Glomerular visceral epithelial cell (primary cell): ENCODE data around the gene OSMR.
A peak's percentile ranks its signal among the peaks of the same experiment; 100 is the strongest.

Experiments
- DNase-seq: peaks from one replicate; pipeline ENCODE4 v3.0.0-alpha.2; 2016; ENCODE audit errors: extremely low spot score

The OSMR gene

DNA sequence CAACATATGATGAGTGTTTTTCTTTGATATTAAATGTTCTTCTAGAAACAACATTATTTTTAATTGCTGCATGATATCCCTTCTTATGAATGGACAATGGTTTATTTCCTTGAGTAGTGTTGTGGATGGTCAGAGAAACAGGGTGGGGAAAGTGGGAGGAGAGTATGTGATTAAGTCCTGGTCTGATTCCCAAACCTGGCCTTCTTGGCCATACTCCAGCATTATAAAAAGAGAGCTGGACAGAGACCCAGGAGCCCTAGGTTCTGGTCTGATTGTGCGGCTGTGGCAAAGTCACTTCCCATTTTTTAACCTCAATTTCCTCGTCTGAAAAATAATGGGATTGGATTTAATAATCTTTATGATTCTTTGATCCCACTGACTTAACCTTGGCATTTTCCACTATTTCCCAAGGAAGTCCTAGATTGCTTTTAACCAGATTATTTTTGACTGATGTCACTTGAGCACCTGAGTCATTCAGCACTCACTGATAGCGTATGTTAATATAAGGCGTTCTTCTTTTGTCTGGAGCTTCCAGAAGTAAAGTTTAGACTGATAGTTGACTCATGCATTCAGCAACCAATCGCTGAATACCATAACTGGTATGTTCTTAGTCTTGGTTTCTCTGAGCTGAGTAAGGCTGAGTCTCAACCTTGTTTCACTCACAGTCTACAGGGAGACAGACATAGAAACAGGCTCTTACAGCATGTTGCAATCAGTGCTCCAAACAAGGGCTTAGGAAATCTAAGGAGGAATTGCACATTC is 26.2 kb downstream of the OSMR start:
- DNase-seq, result peak; percentile 95

DNA sequence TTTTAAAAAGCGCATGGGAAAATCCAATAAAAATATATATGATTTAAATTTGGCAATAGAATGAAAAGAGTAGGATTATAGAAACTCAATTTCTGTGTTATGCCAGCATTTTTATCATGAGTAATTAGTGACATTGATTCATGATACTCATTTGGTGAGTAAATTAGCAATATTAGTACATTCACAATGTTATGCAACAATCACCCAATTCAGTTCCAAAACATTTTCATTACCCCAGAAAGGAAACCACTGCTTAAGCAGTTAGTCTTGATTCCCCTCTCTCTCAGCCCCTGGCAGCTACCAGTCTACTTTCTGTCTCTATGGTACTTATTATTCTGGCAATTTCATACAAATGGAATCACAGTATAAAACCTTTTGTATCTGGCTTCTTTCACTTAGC is 27.0 kb downstream of the OSMR start:
- DNase-seq, result no peak

DNA sequence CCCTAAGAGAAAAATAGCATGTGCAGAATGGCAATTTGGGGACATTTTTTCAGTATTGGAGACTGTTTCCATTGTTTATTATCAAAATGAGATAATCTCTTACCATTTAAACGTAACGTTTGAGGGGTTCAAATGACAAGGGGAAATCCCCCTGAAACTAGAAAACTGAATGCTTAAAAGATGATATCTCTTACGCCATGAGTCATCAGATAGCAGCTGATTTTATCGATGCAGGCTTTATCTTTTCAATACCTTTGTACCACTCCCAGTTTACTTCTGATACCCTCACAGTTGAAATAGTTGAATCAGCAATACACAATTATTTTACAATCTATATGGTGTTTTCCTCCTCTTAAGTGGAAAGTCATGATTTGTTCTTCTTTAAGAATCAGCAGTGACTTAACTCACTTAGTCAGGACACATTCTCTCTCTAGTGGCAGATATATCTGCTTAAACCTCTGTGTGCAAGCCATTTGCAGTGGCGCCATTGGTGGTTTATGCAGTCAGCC is 29.2 kb downstream of the OSMR start:
- DNase-seq, result no peak

DNA sequence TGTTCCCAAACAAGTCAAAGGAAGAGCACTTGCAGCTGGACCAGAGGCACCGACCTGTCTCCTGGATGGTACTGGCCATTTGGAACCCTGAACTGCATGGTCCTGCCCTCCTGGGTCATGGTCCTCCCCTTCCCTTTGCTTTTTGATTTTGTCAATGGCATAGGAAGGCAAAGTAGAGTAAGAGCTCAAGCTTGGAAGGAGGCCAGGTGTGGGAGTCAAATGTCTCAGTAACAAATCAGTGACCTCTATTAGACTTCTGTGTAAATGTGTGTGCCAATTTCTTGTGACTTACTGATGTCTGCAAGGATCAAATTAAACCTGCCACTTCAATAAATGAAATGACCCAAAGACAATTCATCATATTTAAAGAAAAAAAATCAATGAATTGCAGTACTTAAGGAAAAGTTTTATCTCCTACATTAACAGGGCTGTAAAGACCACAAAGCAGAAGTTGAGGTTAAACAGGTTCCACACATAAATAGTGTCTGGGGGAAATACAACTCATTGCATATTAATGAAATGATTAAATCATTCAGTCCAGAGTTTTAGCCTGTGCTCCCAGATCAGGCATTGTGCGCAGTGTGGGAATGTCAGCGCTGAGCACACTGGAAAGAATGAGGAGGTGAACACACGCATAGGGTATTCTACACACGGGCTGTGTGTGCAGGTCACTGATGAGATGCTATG is 32.7 kb downstream of the OSMR start:
- DNase-seq, result no peak

DNA sequence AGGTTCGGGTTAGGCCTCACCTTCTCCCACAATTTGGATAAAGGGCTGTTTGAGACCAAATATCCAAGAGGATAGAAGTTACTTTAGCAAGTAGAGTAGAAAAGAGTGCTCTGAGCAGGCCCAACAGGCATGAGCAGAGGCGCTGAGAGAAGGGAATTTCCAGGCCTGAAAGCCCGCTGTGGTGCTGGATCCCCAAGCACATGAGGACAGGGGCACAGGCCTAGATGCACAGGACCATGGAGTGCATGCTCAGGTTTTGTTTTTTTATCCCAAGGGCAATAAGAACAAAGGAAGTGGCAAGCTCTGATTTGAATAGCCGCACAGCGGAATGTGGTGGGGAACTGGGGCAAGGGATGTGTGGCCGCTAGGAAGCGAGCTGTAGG is 33.3 kb downstream of the OSMR start:
- DNase-seq, result no peak

DNA sequence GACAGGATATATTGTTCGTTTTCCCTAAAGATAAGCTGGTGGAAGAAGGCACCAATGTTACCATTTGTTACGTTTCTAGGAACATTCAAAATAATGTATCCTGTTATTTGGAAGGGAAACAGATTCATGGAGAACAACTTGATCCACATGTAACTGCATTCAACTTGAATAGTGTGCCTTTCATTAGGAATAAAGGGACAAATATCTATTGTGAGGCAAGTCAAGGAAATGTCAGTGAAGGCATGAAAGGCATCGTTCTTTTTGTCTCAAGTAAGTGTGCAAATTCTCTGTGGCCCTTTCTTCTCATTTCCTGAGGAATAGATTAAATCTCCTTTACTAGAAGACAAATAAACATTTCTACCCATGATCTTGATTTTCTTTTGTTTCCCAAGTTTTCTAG is 38.0 kb downstream of the OSMR start:
- no peak for DNase-seq

DNA sequence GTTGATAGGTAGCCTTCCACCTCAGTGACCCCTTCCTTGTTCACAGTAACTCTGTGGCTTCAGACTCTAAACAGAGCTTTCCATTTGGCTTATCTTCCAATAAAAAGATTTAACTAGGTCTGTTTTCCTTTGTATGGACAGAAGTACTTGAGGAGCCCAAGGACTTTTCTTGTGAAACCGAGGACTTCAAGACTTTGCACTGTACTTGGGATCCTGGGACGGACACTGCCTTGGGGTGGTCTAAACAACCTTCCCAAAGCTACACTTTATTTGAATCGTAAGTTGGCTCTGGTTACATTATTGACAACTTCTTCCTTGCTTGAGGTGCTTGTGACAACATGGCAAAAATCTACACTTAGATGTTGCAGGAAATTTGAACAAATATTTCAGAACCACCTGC is 39.4 kb downstream of the OSMR start:
- DNase-seq, result no peak

DNA sequence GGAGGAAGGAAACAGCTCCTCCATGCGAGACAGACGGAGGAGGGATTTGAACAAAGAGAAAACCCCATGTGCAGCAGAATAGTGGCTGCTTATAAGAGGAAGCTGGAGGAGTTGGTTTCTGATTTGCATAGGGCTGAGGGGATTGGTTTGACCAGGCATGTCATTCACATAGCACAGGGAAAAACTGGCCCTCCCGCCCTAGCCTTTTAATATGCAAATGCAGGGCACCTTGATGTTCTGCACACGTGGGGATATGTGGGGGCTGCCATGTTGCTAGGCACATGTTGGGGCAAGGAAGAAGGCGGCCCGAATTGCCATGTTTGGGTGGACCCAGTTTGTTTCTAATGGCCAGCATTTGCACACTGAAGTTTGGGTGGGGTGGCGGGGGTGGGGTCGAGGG is 42.2 kb downstream of the OSMR start:
- no peak for DNase-seq

DNA sequence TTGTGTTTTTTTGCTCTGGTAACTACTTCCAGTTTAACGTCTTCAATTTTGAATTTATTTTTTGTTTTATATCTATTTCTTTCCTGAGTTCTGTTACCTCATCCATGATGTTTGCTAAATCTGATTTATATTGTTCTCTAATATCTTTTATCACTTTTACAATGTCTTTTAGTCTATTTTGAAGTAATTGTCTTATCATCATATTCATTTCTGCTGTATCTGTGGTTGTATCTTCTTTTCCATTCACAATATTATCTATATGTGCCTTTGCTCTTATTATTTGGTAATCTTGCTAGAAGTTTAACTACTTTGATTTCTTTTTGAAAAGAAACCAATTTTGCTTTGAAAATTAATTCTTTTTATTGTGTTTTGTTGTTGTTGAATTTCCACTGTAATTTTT is 43.6 kb downstream of the OSMR start:
- DNase-seq, result no peak

DNA sequence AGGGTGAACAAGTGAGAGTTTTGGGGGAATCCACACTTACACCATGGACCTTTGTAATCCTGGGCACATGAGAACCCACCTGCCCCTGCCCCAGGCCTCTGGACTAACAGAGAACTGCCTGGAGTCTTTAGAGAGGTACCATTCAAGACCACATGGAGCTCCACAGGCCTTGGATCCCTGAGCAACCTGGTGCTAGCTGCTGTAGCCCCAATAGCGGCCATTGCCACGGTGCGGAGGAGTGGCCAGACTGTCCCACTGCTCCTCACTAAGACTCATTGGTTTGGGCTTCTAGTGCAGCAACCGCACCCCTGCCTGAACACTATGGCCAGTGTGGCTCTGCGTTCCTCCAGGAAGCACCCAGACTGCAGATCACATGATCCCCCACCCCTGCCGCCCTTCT is 45.8 kb downstream of the OSMR start:
- DNase-seq, result no peak

DNA sequence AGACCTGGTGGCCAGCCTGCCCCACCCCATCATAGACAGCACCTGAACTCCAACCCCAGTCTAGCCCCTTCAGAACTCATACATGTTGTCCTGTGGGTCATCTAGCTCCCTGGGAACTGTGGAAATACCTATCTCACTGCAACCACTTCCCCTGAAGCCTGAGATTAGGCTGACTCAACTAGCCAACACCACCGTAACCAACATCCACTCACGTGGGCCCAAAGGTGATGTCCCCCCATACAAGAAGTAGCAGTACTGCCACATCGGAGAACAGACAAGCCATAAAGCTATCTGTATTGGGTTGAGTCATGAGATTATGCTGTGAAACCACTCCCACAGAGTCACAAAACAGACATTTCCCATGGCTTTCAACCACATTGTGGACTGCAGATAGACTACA is 46.6 kb downstream of the OSMR start:
- no peak for DNase-seq

DNA sequence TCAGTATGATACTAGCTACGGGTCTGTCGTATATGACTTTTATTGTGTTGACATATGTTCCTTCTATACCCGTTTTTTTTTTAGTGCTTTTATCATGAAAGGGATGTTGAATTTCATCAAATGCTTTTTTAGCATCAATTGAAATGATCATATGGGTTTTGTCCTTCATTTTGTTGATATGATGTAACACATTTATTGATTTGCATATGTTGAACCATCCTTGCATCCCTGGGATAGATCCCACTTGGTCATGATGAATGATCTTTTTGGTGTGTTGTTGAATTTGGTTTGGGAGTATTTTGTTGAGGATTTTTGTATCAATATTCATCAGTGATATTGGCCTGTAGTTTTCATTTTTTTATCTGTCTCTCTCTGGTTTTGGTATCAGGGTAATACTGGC is 50.9 kb downstream of the OSMR start:
- no peak for DNase-seq

DNA sequence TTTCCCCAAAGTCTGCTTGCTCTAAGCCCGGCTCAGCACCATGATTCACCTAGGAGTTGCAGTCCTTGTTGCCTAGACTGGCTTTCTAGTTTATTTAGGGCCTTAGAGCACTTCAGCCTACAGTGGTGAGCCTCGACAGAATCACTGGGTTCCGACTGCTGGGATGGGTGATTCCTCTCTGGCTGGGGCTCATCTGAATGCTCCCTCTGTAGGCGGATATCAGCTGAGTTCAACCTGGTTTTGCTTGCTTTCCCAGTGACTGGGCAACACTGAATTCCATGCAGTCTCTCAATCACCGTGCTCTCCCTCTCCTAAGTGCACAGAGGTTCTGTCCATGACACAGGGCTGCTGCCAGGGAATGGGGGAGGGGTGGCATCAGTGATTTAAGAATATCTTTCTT is 54.1 kb downstream of the OSMR start:
- DNase-seq, result no peak

DNA sequence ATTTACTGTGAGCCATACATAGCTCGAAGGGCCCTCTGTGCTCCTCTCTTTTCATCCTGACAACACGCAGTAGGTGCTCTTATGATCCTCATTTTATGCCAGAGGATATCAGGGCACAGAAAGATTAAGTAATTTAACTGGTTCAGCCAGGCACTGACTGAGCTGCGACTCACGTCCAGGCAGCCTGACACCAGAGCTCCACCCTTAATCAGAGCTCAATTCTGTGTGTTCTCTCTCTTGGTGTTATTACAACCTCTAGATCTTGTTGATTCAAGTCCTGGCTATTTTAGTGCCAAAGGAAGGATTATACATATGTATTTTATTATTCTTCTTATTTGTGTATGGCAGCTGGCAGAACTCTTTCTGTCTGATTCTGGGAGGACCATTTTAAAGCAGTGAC is 59.7 kb downstream of the OSMR start:
- no peak for DNase-seq

DNA sequence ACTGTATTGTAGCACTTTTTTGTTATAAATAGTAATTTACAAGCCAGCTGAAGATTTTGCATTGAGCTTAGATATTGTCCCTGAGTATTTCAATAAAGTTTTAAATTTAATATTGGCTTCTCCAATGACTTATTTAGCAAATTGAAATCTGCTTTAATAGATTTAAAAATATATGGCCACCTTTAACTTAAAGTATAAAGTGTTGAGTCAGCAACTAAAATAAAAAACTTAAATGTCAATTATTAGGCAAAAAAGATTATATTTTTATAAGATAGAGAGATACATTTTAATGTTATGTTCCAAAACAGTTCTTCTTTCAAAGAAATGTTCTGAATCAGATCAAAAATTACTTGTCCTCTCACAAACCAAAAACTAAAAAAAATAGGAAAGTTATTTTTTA is 60.7 kb downstream of the OSMR start:
- no peak for DNase-seq

DNA sequence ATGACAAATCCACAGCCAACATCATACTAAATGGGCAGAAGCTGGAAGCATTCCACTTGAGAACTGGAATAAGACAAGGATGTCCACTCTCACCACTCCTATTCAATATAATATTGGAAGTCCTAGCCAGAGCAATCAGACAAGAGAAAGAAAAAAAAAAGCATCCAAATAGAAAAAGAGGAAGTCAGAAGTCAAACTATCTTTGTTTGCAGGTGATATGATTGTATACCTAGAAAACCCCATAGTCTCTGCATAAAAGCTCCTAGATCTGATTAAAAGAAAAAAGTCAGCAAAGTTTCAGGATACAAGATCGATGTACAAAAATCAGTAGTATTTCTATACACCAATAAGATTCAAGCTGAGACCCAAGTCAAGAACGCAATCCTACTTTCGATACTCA is 66.1 kb downstream of the OSMR start:
- DNase-seq, result no peak

DNA sequence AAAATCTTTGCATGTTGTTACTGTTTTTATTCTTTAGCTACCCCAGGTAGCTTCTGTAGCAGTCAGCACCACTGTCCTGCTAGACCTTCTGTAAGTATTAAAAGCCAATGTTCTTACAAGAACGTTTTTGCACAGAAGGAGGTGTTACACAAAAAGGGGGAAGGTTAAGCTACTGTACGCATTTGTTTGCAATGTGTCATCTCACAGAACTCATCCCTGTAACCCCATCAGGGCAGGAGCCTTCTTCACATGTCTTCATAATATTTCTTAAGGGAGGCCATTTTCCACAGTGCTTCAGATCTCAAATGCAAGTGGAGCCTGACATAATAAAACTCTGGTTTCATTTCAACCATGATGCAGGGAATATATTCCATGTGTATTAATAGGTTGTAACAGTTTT is 67.9 kb downstream of the OSMR start:
- no peak for DNase-seq

DNA sequence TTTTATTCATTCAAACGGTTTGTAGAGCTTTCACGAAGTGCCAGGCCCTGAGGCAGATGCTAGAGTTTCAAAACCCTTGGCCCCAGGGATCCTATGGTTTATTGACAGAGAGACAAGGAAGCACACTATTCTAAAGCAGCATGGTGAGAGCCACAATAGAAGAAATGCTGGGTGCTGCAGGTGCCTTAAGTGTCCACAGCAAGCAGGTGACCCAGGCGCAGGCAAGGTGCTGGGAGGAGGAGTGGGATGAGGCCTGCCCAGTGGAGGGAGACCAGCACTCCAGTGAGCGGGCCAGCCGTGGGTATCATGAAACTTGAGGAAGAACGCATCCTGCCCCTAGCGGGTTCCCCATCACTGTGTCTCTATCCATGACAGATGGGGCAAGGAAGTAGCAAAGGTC is 71.0 kb downstream of the OSMR start:
- DNase-seq, result no peak

DNA sequence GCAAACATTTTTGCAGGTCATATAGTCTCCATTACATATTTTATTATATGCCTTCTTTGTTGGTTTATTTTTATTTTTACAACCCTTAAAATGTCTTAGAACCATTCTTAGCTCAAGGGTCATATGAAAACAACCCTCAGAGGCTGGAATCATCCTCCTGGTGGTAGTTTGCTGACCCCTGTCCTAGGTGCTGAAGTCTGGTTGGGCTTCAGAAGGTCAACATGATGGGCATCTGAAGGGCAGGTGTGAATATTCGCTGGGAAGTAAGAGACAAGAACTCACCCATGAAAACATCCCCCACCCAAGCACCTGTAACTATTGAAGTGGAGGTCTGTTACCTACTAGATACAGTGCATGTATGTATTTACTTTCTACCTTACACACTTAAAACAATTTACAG is 75.4 kb downstream of the OSMR start:
- DNase-seq, result no peak

DNA sequence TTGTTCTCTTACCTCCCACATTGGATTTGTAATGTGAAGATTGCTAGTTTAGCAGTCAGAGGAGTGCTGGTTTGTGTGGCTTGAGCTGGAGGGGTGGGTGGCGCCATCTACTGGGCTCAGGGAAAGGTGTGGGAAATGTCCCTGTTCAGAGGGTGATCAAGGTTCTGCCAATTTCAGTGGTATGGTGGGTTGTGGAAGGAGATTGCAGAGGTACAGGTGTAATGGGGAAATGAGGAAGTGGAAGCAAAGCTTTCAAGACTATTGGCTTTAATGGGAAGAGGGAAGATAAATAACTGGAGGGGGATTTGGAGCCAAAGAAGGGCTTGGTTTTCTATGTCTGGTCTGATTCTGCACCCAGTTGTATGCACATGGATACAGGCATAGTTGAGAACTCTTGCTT is 76.4 kb downstream of the OSMR start:
- DNase-seq, result peak; percentile 71

DNA sequence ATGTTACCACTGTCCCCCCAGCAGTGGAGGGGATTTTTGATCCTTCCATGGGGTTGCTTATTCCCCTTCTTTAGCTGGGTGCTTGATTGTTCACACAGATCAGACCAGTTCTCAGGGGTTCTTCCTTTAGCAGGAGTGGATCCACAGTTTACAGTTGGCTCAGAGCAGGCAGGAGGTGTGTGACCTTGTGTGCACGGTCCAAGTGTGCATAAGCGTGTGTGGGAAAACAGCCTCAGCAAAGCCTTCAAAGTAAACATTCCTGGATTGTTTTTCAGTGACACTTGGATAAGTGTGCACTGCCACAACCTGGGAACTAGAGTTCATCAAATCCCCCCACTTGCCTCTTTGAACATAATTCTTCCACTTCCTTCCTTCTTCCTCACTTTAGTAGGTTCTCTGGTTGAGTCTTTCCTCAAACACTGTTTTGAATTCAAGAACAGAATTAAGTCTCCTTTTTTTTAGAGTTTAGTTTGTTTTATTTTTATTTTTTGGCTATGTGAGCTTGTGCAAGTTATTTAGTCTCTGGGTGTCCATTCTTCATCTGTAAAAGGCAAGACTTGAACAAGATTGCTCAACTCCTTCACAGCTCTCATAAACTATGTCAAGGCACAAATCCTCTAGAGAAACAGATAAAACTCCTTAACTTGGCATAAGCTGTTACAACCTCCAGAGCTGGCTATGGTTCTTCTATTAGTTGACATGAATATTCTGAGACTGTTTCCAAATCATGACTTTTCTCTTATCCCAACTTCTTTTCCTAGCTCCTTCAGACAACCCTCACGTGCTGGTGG is 78.0 kb downstream of the OSMR start:
- no peak for DNase-seq

DNA sequence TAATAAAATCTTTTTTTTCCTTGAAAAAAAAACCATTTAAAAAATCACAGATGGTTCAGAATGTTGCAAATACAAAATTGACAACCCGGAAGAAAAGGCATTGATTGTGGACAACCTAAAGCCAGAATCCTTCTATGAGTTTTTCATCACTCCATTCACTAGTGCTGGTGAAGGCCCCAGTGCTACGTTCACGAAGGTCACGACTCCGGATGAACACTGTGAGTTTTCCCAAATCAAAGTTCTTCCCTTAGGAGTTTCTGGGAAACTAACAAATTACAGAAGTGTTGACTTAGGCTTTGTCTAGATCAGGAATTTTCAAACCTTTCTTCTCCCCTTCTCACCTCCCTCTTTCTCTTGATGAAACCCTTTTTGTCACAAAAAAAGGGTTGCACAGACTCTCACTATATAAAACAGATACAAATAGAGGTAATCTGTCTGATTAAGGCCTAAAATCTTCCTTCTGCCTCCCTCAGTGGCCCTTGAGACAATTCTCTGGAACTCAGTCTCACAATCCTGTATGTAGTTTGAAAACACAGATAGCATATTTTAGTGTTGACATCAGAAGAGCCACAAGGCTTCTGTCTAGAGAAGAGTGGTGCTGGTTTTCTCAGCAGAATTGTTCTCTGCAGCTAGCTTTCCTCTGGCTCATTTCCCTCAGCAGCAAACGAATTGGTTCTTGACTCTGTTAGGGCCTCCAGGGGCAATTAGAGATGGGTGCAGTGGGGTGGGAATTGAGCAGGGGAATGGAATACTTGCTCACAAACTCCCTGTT is 79.5 kb downstream of the OSMR start:
- DNase-seq, result peak; percentile 16
